Superior temporal gyrus (tissue), 1 donor: ENCODE measurements around the gene CAPN7.

Experiments
- DNase-seq: peaks from one replicate; pipeline ENCODE4 v3.0.0-alpha.2; 2016; ENCODE audit errors: extremely low spot score

Gene CAPN7

GRCh38 chr3:15276028-15276724, 70.1 kb downstream of the CAPN7 start:
- peak; percentile 59 for DNase-seq

- DNase-seq = no peak
Measured at GRCh38 chr3:15277861-15278500, 71.9 kb downstream of the CAPN7 start.

- DNase-seq = no peak
Measured at GRCh38 chr3:15279205-15279604, 73.2 kb downstream of the CAPN7 start.

GRCh38 chr3:15279671-15280402, 73.8 kb downstream of the CAPN7 start:
- no peak for DNase-seq

- DNase-seq = peak; percentile 57
Measured at GRCh38 chr3:15280853-15281532, 74.9 kb downstream of the CAPN7 start.

GRCh38 chr3:15281817-15282216, 75.8 kb downstream of the CAPN7 start:
- peak; percentile 87 for DNase-seq

- DNase-seq = no peak
Measured at GRCh38 chr3:15283702-15284101, 77.7 kb downstream of the CAPN7 start.

- DNase-seq = no peak
Measured at GRCh38 chr3:15284121-15284889, 78.3 kb downstream of the CAPN7 start.

GRCh38 chr3:15286022-15286421, 80.0 kb downstream of the CAPN7 start:
- no peak for DNase-seq

- DNase-seq = no peak
Measured at GRCh38 chr3:15287565-15288330, 81.7 kb downstream of the CAPN7 start.

GRCh38 chr3:15288331-15289035, 82.4 kb downstream of the CAPN7 start:
- no peak for DNase-seq

GRCh38 chr3:15289661-15290060, 83.6 kb downstream of the CAPN7 start:
- no peak for DNase-seq

GRCh38 chr3:15290736-15291135, 84.7 kb downstream of the CAPN7 start:
- DNase-seq = no peak

- no peak for DNase-seq
Measured at GRCh38 chr3:15291589-15292541, 85.8 kb downstream of the CAPN7 start.

- DNase-seq = no peak
Measured at GRCh38 chr3:15292765-15293522, 86.9 kb downstream of the CAPN7 start.

- no peak for DNase-seq
Measured at GRCh38 chr3:15294929-15295328, 88.9 kb downstream of the CAPN7 start.

GRCh38 chr3:15295506-15295905, 89.5 kb downstream of the CAPN7 start:
- DNase-seq = peak; percentile 58
